Measurements from ENCODE around the gene CTAG1B. TPM values are rescaled to one million over a fixed set of nuclear protein-coding genes. Genes with fewer than 3 reads are reported as not detected.
"Not testable (repeated sequence)": the region's sequence is repeated elsewhere in the genome, so short reads cannot be mapped to it uniquely, and the experiment has no call there.

Gene CTAG1B
- total RNA-seq, 3 donors from 2014 or later: not detected

GRCh38 chrX:154603438-154604430 lies 15.3 kb downstream of the CTAG1B start:
- H3K4me1 Mint-ChIP-seq (ENCODE audit: low read depth): peaks cover 6% of the 10 kb centered on the region
- H3K9me3 Mint-ChIP-seq: no peaks in the 10 kb centered on the region
- DNase-seq (no peak), ATAC-seq (no peak)
- no peaks in the 10 kb centered on the region for H3K36me3 Mint-ChIP-seq (ENCODE audit: insufficient read depth)
- H3K27me3 Mint-ChIP-seq (ENCODE audit: low read depth): peaks cover 6% of the 10 kb centered on the region
- H3K4me3 Mint-ChIP-seq: no peak overlapping the region

GRCh38 chrX:154602766-154603437 lies 16.2 kb downstream of the CTAG1B start:
- Mint-ChIP-seq H3K36me3 (ENCODE audit: insufficient read depth) (no peaks in the 10 kb centered on the region), H3K9me3 (no peaks in the 10 kb centered on the region), H3K4me3 (no peak overlapping the region), H3K27me3 (ENCODE audit: low read depth) (peaks cover 6% of the 10 kb centered on the region), H3K4me1 (ENCODE audit: low read depth) (peaks cover 6% of the 10 kb centered on the region)
- no peak for ATAC-seq
- DNase-seq: no peak

- peaks cover 6% of the 10 kb centered on the region for H3K27me3 Mint-ChIP-seq (ENCODE audit: low read depth)
- no peak for DNase-seq
Measured at GRCh38 chrX:154602226-154602625, 16.9 kb downstream of the CTAG1B start.

GRCh38 chrX:154600759-154601374 lies 18.2 kb downstream of the CTAG1B start:
- Mint-ChIP-seq H3K27me3 (ENCODE audit: low read depth) (peaks cover 6% of the 10 kb centered on the region), H3K36me3 (ENCODE audit: insufficient read depth) (no peaks in the 10 kb centered on the region), H3K4me3 (no peak overlapping the region), H3K9me3 (no peaks in the 10 kb centered on the region), H3K4me1 (ENCODE audit: low read depth) (no peaks in the 10 kb centered on the region)
- DNase-seq (no peak), ATAC-seq (no peak)

More at GRCh38 chrX:154602226-154602625, 16.9 kb downstream of the CTAG1B start:
- peaks cover 6% of the 10 kb centered on the region for H3K4me1 Mint-ChIP-seq (ENCODE audit: low read depth)
- H3K4me3 Mint-ChIP-seq: no peak overlapping the region
- no peaks in the 10 kb centered on the region for H3K36me3 Mint-ChIP-seq (ENCODE audit: insufficient read depth)
- ATAC-seq: no peak
- no peaks in the 10 kb centered on the region for H3K9me3 Mint-ChIP-seq

- ATAC-seq: no peak
- DNase-seq: no peak
- H3K4me1 Mint-ChIP-seq (ENCODE audit: low read depth): no peaks in the 10 kb centered on the region
Measured at GRCh38 chrX:154599531-154599930, 19.6 kb downstream of the CTAG1B start.

GRCh38 chrX:154598656-154599055 lies 20.4 kb downstream of the CTAG1B start:
- Mint-ChIP-seq H3K4me3 (no peak overlapping the region), H3K36me3 (ENCODE audit: insufficient read depth) (no peaks in the 10 kb centered on the region), H3K4me1 (ENCODE audit: low read depth) (no peaks in the 10 kb centered on the region), H3K27me3 (ENCODE audit: low read depth) (peaks cover 5% of the 10 kb centered on the region), H3K9me3 (no peaks in the 10 kb centered on the region)
- DNase-seq (no peak), ATAC-seq (no peak)

More at GRCh38 chrX:154599531-154599930, 19.6 kb downstream of the CTAG1B start:
- Mint-ChIP-seq H3K4me3 (no peak overlapping the region), H3K27me3 (ENCODE audit: low read depth) (peaks cover 5% of the 10 kb centered on the region), H3K36me3 (ENCODE audit: insufficient read depth) (no peaks in the 10 kb centered on the region), H3K9me3 (no peaks in the 10 kb centered on the region)

- Mint-ChIP-seq H3K4me1 (ENCODE audit: low read depth) (no peaks in the 10 kb centered on the region), H3K36me3 (ENCODE audit: insufficient read depth) (no peaks in the 10 kb centered on the region), H3K9me3 (no peaks in the 10 kb centered on the region), H3K27me3 (ENCODE audit: low read depth) (peaks cover 7% of the 10 kb centered on the region), H3K4me3 (no peak overlapping the region)
- no peak for ATAC-seq
- DNase-seq: no peak
Measured at GRCh38 chrX:154597221-154597620, 21.9 kb downstream of the CTAG1B start.

GRCh38 chrX:154596290-154596929 lies 22.7 kb downstream of the CTAG1B start:
- no peaks in the 10 kb centered on the region for H3K4me1 Mint-ChIP-seq (ENCODE audit: low read depth)
- DNase-seq (no peak), ATAC-seq (peak in 1 of 2 donors; percentile 42)
- H3K4me3 Mint-ChIP-seq: no peak overlapping the region
- H3K36me3 Mint-ChIP-seq (ENCODE audit: insufficient read depth): no peaks in the 10 kb centered on the region
- H3K9me3 Mint-ChIP-seq: no peaks in the 10 kb centered on the region
- peaks cover 5% of the 10 kb centered on the region for H3K27me3 Mint-ChIP-seq (ENCODE audit: low read depth)

- no peaks in the 10 kb centered on the region for H3K4me1 Mint-ChIP-seq (ENCODE audit: low read depth)
- no peak overlapping the region for H3K4me3 Mint-ChIP-seq
- no peaks in the 10 kb centered on the region for H3K36me3 Mint-ChIP-seq (ENCODE audit: insufficient read depth)
- H3K9me3 Mint-ChIP-seq: no peaks in the 10 kb centered on the region
- ATAC-seq (no peak), DNase-seq (no peak)
- peaks cover 5% of the 10 kb centered on the region for H3K27me3 Mint-ChIP-seq (ENCODE audit: low read depth)
Measured at GRCh38 chrX:154595559-154596249, 23.4 kb downstream of the CTAG1B start.

GRCh38 chrX:154594491-154594890 lies 24.6 kb downstream of the CTAG1B start:
- Mint-ChIP-seq H3K27me3 (ENCODE audit: low read depth) (peaks cover 2% of the 10 kb centered on the region), H3K4me3 (no peak overlapping the region), H3K9me3 (no peaks in the 10 kb centered on the region), H3K36me3 (ENCODE audit: insufficient read depth) (no peaks in the 10 kb centered on the region), H3K4me1 (ENCODE audit: low read depth) (no peaks in the 10 kb centered on the region)
- ATAC-seq (no peak), DNase-seq (no peak)

- no peaks in the 10 kb centered on the region for H3K36me3 Mint-ChIP-seq (ENCODE audit: insufficient read depth)
- H3K27me3 Mint-ChIP-seq (ENCODE audit: low read depth): peaks cover 2% of the 10 kb centered on the region
- no peak for DNase-seq
Measured at GRCh38 chrX:154593201-154593600, 25.9 kb downstream of the CTAG1B start.

GRCh38 chrX:154592505-154592904 lies 26.6 kb downstream of the CTAG1B start:
- H3K27me3 Mint-ChIP-seq (ENCODE audit: low read depth): peaks cover 2% of the 10 kb centered on the region
- no peaks in the 10 kb centered on the region for H3K9me3 Mint-ChIP-seq
- ATAC-seq (no peak), DNase-seq (no peak)
- H3K4me1 Mint-ChIP-seq (ENCODE audit: low read depth): no peaks in the 10 kb centered on the region
- no peaks in the 10 kb centered on the region for H3K36me3 Mint-ChIP-seq (ENCODE audit: insufficient read depth)
- H3K4me3 Mint-ChIP-seq: no peak overlapping the region

More at GRCh38 chrX:154593201-154593600, 25.9 kb downstream of the CTAG1B start:
- H3K4me3 Mint-ChIP-seq: no peak overlapping the region
- no peaks in the 10 kb centered on the region for H3K9me3 Mint-ChIP-seq
- H3K4me1 Mint-ChIP-seq (ENCODE audit: low read depth): no peaks in the 10 kb centered on the region
- ATAC-seq: no peak

GRCh38 chrX:154590415-154590814 lies 28.7 kb downstream of the CTAG1B start:
- H3K4me3 Mint-ChIP-seq; H3K27me3 Mint-ChIP-seq (ENCODE audit: low read depth); H3K36me3 Mint-ChIP-seq (ENCODE audit: insufficient read depth); DNase-seq; H3K9me3 Mint-ChIP-seq; ATAC-seq; H3K4me1 Mint-ChIP-seq (ENCODE audit: low read depth): not testable (repeated sequence)
